Measurements from ENCODE around the gene TMEM39B.
"Not testable (repeated sequence)": the region's sequence is repeated elsewhere in the genome, so short reads cannot be mapped to it uniquely, and the experiment has no call there.

TMEM39B gene

GRCh38 chr1:32125313-32125712 lies 52.6 kb downstream of the TMEM39B start:
- H3K4me3 ChIP-seq (ENCODE audit: low read depth in 1 of 2, low read length in 2 of 2): no peak overlapping the region
- H3K4me1 ChIP-seq (ENCODE audit: control insufficient read depth in 1 of 2, insufficient read depth in 2 of 2, low read length in 2 of 2): peaks cover 0 to 3% of the 10 kb centered on the region in 2 donors

GRCh38 chr1:32126770-32127169 lies 54.0 kb downstream of the TMEM39B start:
- Histone ChIP-seq H3K4me1 (ENCODE audit: control insufficient read depth in 1 of 2, insufficient read depth in 2 of 2, low read length in 2 of 2) (peaks cover 0 to 3% of the 10 kb centered on the region in 2 donors), H3K27ac (ENCODE audit: low read depth, low read length) (no peak overlapping the region), H3K4me3 (ENCODE audit: low read depth in 1 of 2, low read length in 2 of 2) (no peak overlapping the region), H3K36me3 (ENCODE audit: control insufficient read depth in 1 of 2, insufficient read depth in 2 of 2, low read length in 2 of 2) (peaks cover 0 to 5% of the 10 kb centered on the region in 2 donors), H3K27me3 (ENCODE audit: control insufficient read depth in 1 of 2, insufficient read depth in 2 of 2, low read length in 2 of 2) (no peaks in the 10 kb centered on the region), H3K9me3 (ENCODE audit: control insufficient read depth in 1 of 2, low read length in 2 of 2) (no peaks in the 10 kb centered on the region), H3K9ac (ENCODE audit: low read depth in 1 of 2, low read length in 2 of 2) (no peak overlapping the region)

More at GRCh38 chr1:32125313-32125712, 52.6 kb downstream of the TMEM39B start:
- Histone ChIP-seq H3K36me3 (ENCODE audit: control insufficient read depth in 1 of 2, insufficient read depth in 2 of 2, low read length in 2 of 2) (peaks cover 0 to 5% of the 10 kb centered on the region in 2 donors), H3K9ac (ENCODE audit: low read depth in 1 of 2, low read length in 2 of 2) (no peak overlapping the region), H3K27ac (ENCODE audit: low read depth, low read length) (no peak overlapping the region), H3K9me3 (ENCODE audit: control insufficient read depth in 1 of 2, low read length in 2 of 2) (no peaks in the 10 kb centered on the region), H3K27me3 (ENCODE audit: control insufficient read depth in 1 of 2, insufficient read depth in 2 of 2, low read length in 2 of 2) (no peaks in the 10 kb centered on the region)

- Histone ChIP-seq H3K27me3 (ENCODE audit: control insufficient read depth in 1 of 2, insufficient read depth in 2 of 2, low read length in 2 of 2) (no peaks in the 10 kb centered on the region), H3K36me3 (ENCODE audit: control insufficient read depth in 1 of 2, insufficient read depth in 2 of 2, low read length in 2 of 2) (peaks cover 0 to 5% of the 10 kb centered on the region in 2 donors), H3K4me1 (ENCODE audit: control insufficient read depth in 1 of 2, insufficient read depth in 2 of 2, low read length in 2 of 2) (peaks cover 0 to 3% of the 10 kb centered on the region in 2 donors), H3K9ac (ENCODE audit: low read depth in 1 of 2, low read length in 2 of 2) (no peak overlapping the region), H3K4me3 (ENCODE audit: low read depth in 1 of 2, low read length in 2 of 2) (no peak overlapping the region), H3K27ac (ENCODE audit: low read depth, low read length) (no peak overlapping the region), H3K9me3 (ENCODE audit: control insufficient read depth in 1 of 2, low read length in 2 of 2) (no peaks in the 10 kb centered on the region)
Measured at GRCh38 chr1:32127409-32128198, 54.9 kb downstream of the TMEM39B start.

- Histone ChIP-seq H3K27me3 (ENCODE audit: control insufficient read depth in 1 of 2, insufficient read depth in 2 of 2, low read length in 2 of 2) (no peaks in the 10 kb centered on the region), H3K4me1 (ENCODE audit: control insufficient read depth in 1 of 2, insufficient read depth in 2 of 2, low read length in 2 of 2) (peaks cover 0 to 3% of the 10 kb centered on the region in 2 donors), H3K9ac (ENCODE audit: low read depth in 1 of 2, low read length in 2 of 2) (no peak overlapping the region), H3K36me3 (ENCODE audit: control insufficient read depth in 1 of 2, insufficient read depth in 2 of 2, low read length in 2 of 2) (peaks cover 0 to 5% of the 10 kb centered on the region in 2 donors), H3K9me3 (ENCODE audit: control insufficient read depth in 1 of 2, low read length in 2 of 2) (no peaks in the 10 kb centered on the region), H3K27ac (ENCODE audit: low read depth, low read length) (no peak overlapping the region), H3K4me3 (ENCODE audit: low read depth in 1 of 2, low read length in 2 of 2) (no peak overlapping the region)
Measured at GRCh38 chr1:32128479-32128878, 55.7 kb downstream of the TMEM39B start.

GRCh38 chr1:32128964-32129363 lies 56.2 kb downstream of the TMEM39B start:
- H3K4me1 ChIP-seq (ENCODE audit: control insufficient read depth in 1 of 2, insufficient read depth in 2 of 2, low read length in 2 of 2): peaks cover 0 to 3% of the 10 kb centered on the region in 2 donors
- no peaks in the 10 kb centered on the region for H3K9me3 ChIP-seq (ENCODE audit: control insufficient read depth in 1 of 2, low read length in 2 of 2)
- peaks cover 0 to 5% of the 10 kb centered on the region in 2 donors for H3K36me3 ChIP-seq (ENCODE audit: control insufficient read depth in 1 of 2, insufficient read depth in 2 of 2, low read length in 2 of 2)
- no peaks in the 10 kb centered on the region for H3K27me3 ChIP-seq (ENCODE audit: control insufficient read depth in 1 of 2, insufficient read depth in 2 of 2, low read length in 2 of 2)
- H3K27ac ChIP-seq (ENCODE audit: low read depth, low read length): no peak overlapping the region
- no peak overlapping the region for H3K9ac ChIP-seq (ENCODE audit: low read depth in 1 of 2, low read length in 2 of 2)
- no peak overlapping the region for H3K4me3 ChIP-seq (ENCODE audit: low read depth in 1 of 2, low read length in 2 of 2)

GRCh38 chr1:32133950-32134280 lies 61.2 kb downstream of the TMEM39B start:
- not testable (repeated sequence) for H3K27ac ChIP-seq (ENCODE audit: low read depth, low read length)

GRCh38 chr1:32137111-32137510 lies 64.4 kb downstream of the TMEM39B start:
- Histone ChIP-seq H3K36me3 (ENCODE audit: control insufficient read depth in 1 of 2, insufficient read depth in 2 of 2, low read length in 2 of 2) (no peaks in the 10 kb centered on the region), H3K27me3 (ENCODE audit: control insufficient read depth in 1 of 2, insufficient read depth in 2 of 2, low read length in 2 of 2) (no peaks in the 10 kb centered on the region), H3K9ac (ENCODE audit: low read depth in 1 of 2, low read length in 2 of 2) (no peak overlapping the region), H3K9me3 (ENCODE audit: control insufficient read depth in 1 of 2, low read length in 2 of 2) (no peaks in the 10 kb centered on the region), H3K27ac (ENCODE audit: low read depth, low read length) (no peak overlapping the region), H3K4me3 (ENCODE audit: low read depth in 1 of 2, low read length in 2 of 2) (no peak overlapping the region), H3K4me1 (ENCODE audit: control insufficient read depth in 1 of 2, insufficient read depth in 2 of 2, low read length in 2 of 2) (peaks cover 0 to 6% of the 10 kb centered on the region in 2 donors)

More at GRCh38 chr1:32133950-32134280, 61.2 kb downstream of the TMEM39B start:
- H3K27me3 ChIP-seq (ENCODE audit: control insufficient read depth in 1 of 2, insufficient read depth in 2 of 2, low read length in 2 of 2); H3K9ac ChIP-seq (ENCODE audit: low read depth in 1 of 2, low read length in 2 of 2); H3K9me3 ChIP-seq (ENCODE audit: control insufficient read depth in 1 of 2, low read length in 2 of 2); H3K4me1 ChIP-seq (ENCODE audit: control insufficient read depth in 1 of 2, insufficient read depth in 2 of 2, low read length in 2 of 2); H3K36me3 ChIP-seq (ENCODE audit: control insufficient read depth in 1 of 2, insufficient read depth in 2 of 2, low read length in 2 of 2); H3K4me3 ChIP-seq (ENCODE audit: low read depth in 1 of 2, low read length in 2 of 2): not testable (repeated sequence)

GRCh38 chr1:32138965-32139364 lies 66.2 kb downstream of the TMEM39B start:
- no peak overlapping the region for H3K4me3 ChIP-seq (ENCODE audit: low read depth in 1 of 2, low read length in 2 of 2)
- no peaks in the 10 kb centered on the region for H3K27me3 ChIP-seq (ENCODE audit: control insufficient read depth in 1 of 2, insufficient read depth in 2 of 2, low read length in 2 of 2)
- H3K9ac ChIP-seq (ENCODE audit: low read depth in 1 of 2, low read length in 2 of 2): no peak overlapping the region
- H3K4me1 ChIP-seq (ENCODE audit: control insufficient read depth in 1 of 2, insufficient read depth in 2 of 2, low read length in 2 of 2): peaks cover 0 to 6% of the 10 kb centered on the region in 2 donors
- no peaks in the 10 kb centered on the region for H3K9me3 ChIP-seq (ENCODE audit: control insufficient read depth in 1 of 2, low read length in 2 of 2)
- H3K27ac ChIP-seq (ENCODE audit: low read depth, low read length): no peak overlapping the region
- no peaks in the 10 kb centered on the region for H3K36me3 ChIP-seq (ENCODE audit: control insufficient read depth in 1 of 2, insufficient read depth in 2 of 2, low read length in 2 of 2)

GRCh38 chr1:32142446-32143301 lies 69.9 kb downstream of the TMEM39B start:
- Histone ChIP-seq H3K4me3 (ENCODE audit: low read depth in 1 of 2, low read length in 2 of 2) (no peak overlapping the region), H3K27me3 (ENCODE audit: control insufficient read depth in 1 of 2, insufficient read depth in 2 of 2, low read length in 2 of 2) (no peaks in the 10 kb centered on the region), H3K36me3 (ENCODE audit: control insufficient read depth in 1 of 2, insufficient read depth in 2 of 2, low read length in 2 of 2) (peaks cover 0 to 9% of the 10 kb centered on the region in 2 donors), H3K4me1 (ENCODE audit: control insufficient read depth in 1 of 2, insufficient read depth in 2 of 2, low read length in 2 of 2) (peaks cover 0 to 6% of the 10 kb centered on the region in 2 donors), H3K27ac (ENCODE audit: low read depth, low read length) (no peak overlapping the region), H3K9me3 (ENCODE audit: control insufficient read depth in 1 of 2, low read length in 2 of 2) (peaks cover 0 to 2% of the 10 kb centered on the region in 2 donors), H3K9ac (ENCODE audit: low read depth in 1 of 2, low read length in 2 of 2) (no peak overlapping the region)

GRCh38 chr1:32143302-32143695 lies 70.6 kb downstream of the TMEM39B start:
- not testable (repeated sequence) for H3K9me3 ChIP-seq (ENCODE audit: control insufficient read depth in 1 of 2, low read length in 2 of 2); H3K4me1 ChIP-seq (ENCODE audit: control insufficient read depth in 1 of 2, insufficient read depth in 2 of 2, low read length in 2 of 2); H3K27ac ChIP-seq (ENCODE audit: low read depth, low read length); H3K27me3 ChIP-seq (ENCODE audit: control insufficient read depth in 1 of 2, insufficient read depth in 2 of 2, low read length in 2 of 2); H3K9ac ChIP-seq (ENCODE audit: low read depth in 1 of 2, low read length in 2 of 2); H3K4me3 ChIP-seq (ENCODE audit: low read depth in 1 of 2, low read length in 2 of 2); H3K36me3 ChIP-seq (ENCODE audit: control insufficient read depth in 1 of 2, insufficient read depth in 2 of 2, low read length in 2 of 2)
